Measurements from ENCODE around the gene POLR2A. TPM values are rescaled to one million over a fixed set of nuclear protein-coding genes. Genes with fewer than 3 reads are reported as not detected.

The POLR2A gene
- total RNA-seq, 1 experiment from 2014 or later, result 341 TPM

DNA sequence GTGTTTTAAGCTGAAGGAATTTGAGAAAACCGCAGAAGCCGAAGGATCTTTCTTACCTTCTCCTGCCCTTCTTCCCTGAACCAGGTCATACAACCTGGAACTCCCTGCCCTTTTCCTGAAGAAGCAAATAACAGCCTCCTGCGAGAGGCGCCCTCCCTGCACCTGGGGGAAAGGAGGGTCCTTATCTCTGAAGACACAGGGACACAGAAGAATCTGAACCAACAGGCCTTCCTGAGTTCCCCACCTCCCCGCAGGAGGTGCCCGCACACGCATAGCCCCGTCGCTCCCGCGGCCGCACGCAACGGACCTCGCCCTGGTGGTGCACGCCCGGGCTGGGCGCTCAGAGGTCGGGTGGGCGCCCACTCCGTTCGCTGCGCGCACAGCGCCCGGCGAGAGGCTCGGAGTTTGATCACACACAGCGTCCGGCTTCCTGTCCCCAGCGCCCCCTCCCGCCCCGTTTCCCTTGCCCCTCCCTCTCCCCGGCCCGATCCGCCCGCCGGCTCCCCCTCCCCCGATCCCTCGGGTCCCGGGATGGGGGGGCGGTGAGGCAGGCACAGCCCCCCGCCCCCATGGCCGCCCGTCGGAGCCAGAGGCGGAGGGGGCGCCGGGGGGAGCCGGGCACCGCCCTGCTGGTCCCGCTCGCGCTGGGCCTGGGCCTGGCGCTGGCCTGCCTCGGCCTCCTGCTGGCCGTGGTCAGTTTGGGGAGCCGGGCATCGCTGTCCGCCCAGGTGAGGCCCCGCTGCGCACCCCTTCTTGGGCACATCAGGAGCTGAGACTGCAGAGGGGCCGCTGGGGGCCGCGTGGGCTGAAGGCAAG, 64.6 kb downstream of the POLR2A start, which contains the start of gene TNFSF12:
Gene TNFSF12, plus strand, starts transcription at position 474 of the 816 bp plus-strand sequence. Its CDS starts 96 bp downstream, at position 570.
- Histone ChIP-seq H3K9me3 (ENCODE audit: low read depth, low read length, poor library complexity, severe bottlenecking) (no peaks in the 10 kb centered on the region), H3K36me3 (ENCODE audit: insufficient read depth, low read length, poor library complexity, severe bottlenecking) (no peaks in the 10 kb centered on the region), H3K4me3 (ENCODE audit: low read depth, low read length, poor library complexity, severe bottlenecking) (peak within 1 kb of the TSS; percentile 53), H3K4me1 (ENCODE audit: insufficient read depth, low read length, poor library complexity, severe bottlenecking) (no peaks in the 10 kb centered on the region), H3K27ac (ENCODE audit: low read depth, low read length, poor library complexity, severe bottlenecking) (peak within 1 kb of the TSS; percentile 30), H3K27me3 (replicated peaks; ENCODE audit: insufficient read depth, low read depth, low read length, poor library complexity) (no peaks in the 10 kb centered on the region)
- TF ChIP-seq EZH2 (IDR thresholded peaks at IDR 0.05; ENCODE audit: borderline replicate concordance, low read depth, low read length, poor library complexity, severe bottlenecking), result no peak
- TF ChIP-seq, protein P1, sequence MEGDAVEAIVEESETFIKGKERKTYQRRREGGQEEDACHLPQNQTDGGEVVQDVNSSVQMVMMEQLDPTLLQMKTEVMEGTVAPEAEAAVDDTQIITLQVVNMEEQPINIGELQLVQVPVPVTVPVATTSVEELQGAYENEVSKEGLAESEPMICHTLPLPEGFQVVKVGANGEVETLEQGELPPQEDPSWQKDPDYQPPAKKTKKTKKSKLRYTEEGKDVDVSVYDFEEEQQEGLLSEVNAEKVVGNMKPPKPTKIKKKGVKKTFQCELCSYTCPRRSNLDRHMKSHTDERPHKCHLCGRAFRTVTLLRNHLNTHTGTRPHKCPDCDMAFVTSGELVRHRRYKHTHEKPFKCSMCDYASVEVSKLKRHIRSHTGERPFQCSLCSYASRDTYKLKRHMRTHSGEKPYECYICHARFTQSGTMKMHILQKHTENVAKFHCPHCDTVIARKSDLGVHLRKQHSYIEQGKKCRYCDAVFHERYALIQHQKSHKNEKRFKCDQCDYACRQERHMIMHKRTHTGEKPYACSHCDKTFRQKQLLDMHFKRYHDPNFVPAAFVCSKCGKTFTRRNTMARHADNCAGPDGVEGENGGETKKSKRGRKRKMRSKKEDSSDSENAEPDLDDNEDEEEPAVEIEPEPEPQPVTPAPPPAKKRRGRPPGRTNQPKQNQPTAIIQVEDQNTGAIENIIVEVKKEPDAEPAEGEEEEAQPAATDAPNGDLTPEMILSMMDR (conservative IDR thresholded peaks at IDR 0.05; ENCODE audit: low read depth, low read length), result no peak
- POLR2A ChIA-PET (ENCODE audit: low non-redundant PET), result interaction anchor here (0.5 kb wide), 1 partner anchor 28 kb away, joined by 3 read pairs; no protein-coding TSS in a partner anchor
- intact Hi-C loops (cut with micrococcal nuclease; ENCODE audit: unreplicated experiment), result no loop called here
- no peak for DNase-seq (ENCODE audit: low spot score)
- BruUV-seq (replicated peaks), result no TSS peak
- CTCF ChIA-PET, result interaction anchor here (0.6 to 1.2 kb wide), 2 partner anchors 9 to 12 kb away, joined by 3 to 9 read pairs; no protein-coding TSS in a partner anchor

Other genes starting within 250 kb of the POLR2A start
- gene DVL2, start 249.8 kb upstream of the POLR2A start, total RNA-seq (2021), result 133 and 139 TPM in 2 replicates
- gene PHF23, start 244.9 kb upstream of the POLR2A start, total RNA-seq (2021), result 84.0 and 85.1 TPM in 2 replicates
- gene GABARAP, start 241.9 kb upstream of the POLR2A start, total RNA-seq (2021), result 296 and 314 TPM in 2 replicates
- 175 and 179 TPM in 2 replicates for gene CTDNEP1, start 232.6 kb upstream of the POLR2A start, total RNA-seq (2021)
- 123 and 128 TPM in 2 replicates for gene ELP5, start 232.2 kb upstream of the POLR2A start, total RNA-seq (2021)
- gene CLDN7, start 221.9 kb upstream of the POLR2A start, total RNA-seq (2021), result 0.55 TPM in 1 of 2 replicates, not detected in the other
- gene SLC2A4, start 202.6 kb upstream of the POLR2A start, total RNA-seq (2021), result 0.67 and 1.6 TPM in 2 replicates
- gene YBX2, start 189.7 kb upstream of the POLR2A start, total RNA-seq (2021), result 0.77 and 1.6 TPM in 2 replicates
- gene EIF5A, start 176.7 kb upstream of the POLR2A start, total RNA-seq (2021), result 1,112 and 1,128 TPM in 2 replicates
- gene GPS2, start 169.0 kb upstream of the POLR2A start, total RNA-seq (2021), result 116 and 133 TPM in 2 replicates
- 81.7 and 99.5 TPM in 2 replicates for gene NEURL4, start 155.0 kb upstream of the POLR2A start, total RNA-seq (2021)
- 1.1 TPM in 2 replicates for gene ACAP1, start 147.8 kb upstream of the POLR2A start, total RNA-seq (2021)
- 3.8 TPM in 2 replicates for gene KCTD11, start 132.2 kb upstream of the POLR2A start, total RNA-seq (2021)
- gene TMEM95, start 129.2 kb upstream of the POLR2A start, total RNA-seq (2021), result not detected in 2 replicates
- gene TNK1, start 103.3 kb upstream of the POLR2A start, total RNA-seq (2021), result 0.90 and 1.1 TPM in 2 replicates
- 15.2 and 29.3 TPM in 2 replicates for gene PLSCR3, start 89.8 kb upstream of the POLR2A start, total RNA-seq (2021)
- gene TMEM256, start 80.3 kb upstream of the POLR2A start, total RNA-seq (2021), result 57.6 and 91.6 TPM in 2 replicates
- 36.9 and 60.5 TPM in 2 replicates for gene NLGN2, start 76.5 kb upstream of the POLR2A start, total RNA-seq (2021)
- 0.43 and 0.55 TPM in 2 replicates for gene SPEM1, start 64.0 kb upstream of the POLR2A start, total RNA-seq (2021)
- 0.24 TPM in 1 of 2 replicates, not detected in the other for gene SPEM2, start 58.8 kb upstream of the POLR2A start, total RNA-seq (2021)
- gene SPEM3, start 55.5 kb upstream of the POLR2A start, total RNA-seq (2021), result not detected in 2 replicates
- 3.2 and 4.7 TPM in 2 replicates for gene TMEM102, start 48.9 kb upstream of the POLR2A start, total RNA-seq (2021)
- gene FGF11, start 44.9 kb upstream of the POLR2A start, total RNA-seq (2021), result 18.2 and 24.6 TPM in 2 replicates
- 5.2 and 8.6 TPM in 2 replicates for gene CHRNB1, start 39.3 kb upstream of the POLR2A start, total RNA-seq (2021)
- 17.7 and 21.0 TPM in 2 replicates for gene ZBTB4, start 4.7 kb upstream of the POLR2A start, total RNA-seq (2021)
- not detected in 2 replicates for gene SLC35G6, start 2.9 kb upstream of the POLR2A start, total RNA-seq (2021)
- gene TNFSF12, start 64.7 kb downstream of the POLR2A start, total RNA-seq (2021), result 0.55 and 0.75 TPM in 2 replicates
- gene TNFSF13, start 74.4 kb downstream of the POLR2A start, total RNA-seq (2021), result 0.69 and 0.74 TPM in 2 replicates
- 113 and 122 TPM in 2 replicates for gene SENP3, start 77.6 kb downstream of the POLR2A start, total RNA-seq (2021)
- gene CD68, start 95.3 kb downstream of the POLR2A start, total RNA-seq (2021), result 1.6 and 1.8 TPM in 2 replicates
- 133 and 149 TPM in 2 replicates for gene MPDU1, start 99.5 kb downstream of the POLR2A start, total RNA-seq (2021)
- gene SOX15, start 105.7 kb downstream of the POLR2A start, total RNA-seq (2021), result 0.87 and 1.3 TPM in 2 replicates
- gene FXR2, start 130.5 kb downstream of the POLR2A start, total RNA-seq (2021), result 101 TPM in 2 replicates
- gene SAT2, start 143.5 kb downstream of the POLR2A start, total RNA-seq (2021), result 61.7 and 79.3 TPM in 2 replicates
- gene SHBG, start 145.8 kb downstream of the POLR2A start, total RNA-seq (2021), result 0.33 TPM in 1 of 2 replicates, not detected in the other
- 3.5 and 5.9 TPM in 2 replicates for gene ATP1B2, start 166.6 kb downstream of the POLR2A start, total RNA-seq (2021)
- gene TP53, start 203.1 kb downstream of the POLR2A start, total RNA-seq (2021), result 32.2 and 34.8 TPM in 2 replicates
- 42.2 and 51.8 TPM in 2 replicates for gene WRAP53, start 204.1 kb downstream of the POLR2A start, total RNA-seq (2021)
- 10.0 and 15.8 TPM in 2 replicates for gene EFNB3, start 220.8 kb downstream of the POLR2A start, total RNA-seq (2021)
- gene DNAH2, start 233.4 kb downstream of the POLR2A start, total RNA-seq (2021), result 0.15 and 0.24 TPM in 2 replicates

Measured in A673 (cell line).